IgD-negative memory B cell (primary cell): Measurements from ENCODE around the gene SPTLC2. TPM values are rescaled to one million over a fixed set of nuclear protein-coding genes. Genes with fewer than 3 reads are reported as not detected.
"Not testable (repeated sequence)": the region's sequence is repeated elsewhere in the genome, so short reads cannot be mapped to it uniquely, and the experiment has no call there.

Experiments
- H3K27ac Mint-ChIP-seq, 3 donors: one replicate each; pipeline ENCODE4 v1.8.0; 2020 to 2022; ENCODE audit warnings: mild to moderate bottlenecking in 3 of 3, mixed read lengths in 3 of 3, moderate library complexity in 1 of 3
- H3K27me3 Mint-ChIP-seq: one replicate; pipeline ENCODE4 v1.8.0; 2021; ENCODE audit warnings: mixed read lengths
- H3K36me3 Mint-ChIP-seq: one replicate; pipeline ENCODE4 v1.8.0; 2020; ENCODE audit warnings: mild to moderate bottlenecking, mixed read lengths
- H3K4me1 Mint-ChIP-seq, 3 donors: one replicate each; pipeline ENCODE4 v1.8.0; 2020 to 2022; ENCODE audit warnings: mixed read lengths in 3 of 3, mild to moderate bottlenecking in 1 of 3
- H3K4me3 Mint-ChIP-seq, 4 donors: one replicate each; pipeline ENCODE4 v1.8.0; 2020 to 2022; ENCODE audit warnings: mild to moderate bottlenecking in 4 of 4, mixed read lengths in 4 of 4, moderate library complexity in 3 of 4
- H3K9me3 Mint-ChIP-seq, 3 donors: one replicate each; pipeline ENCODE4 v1.8.0; 2020 to 2021; ENCODE audit warnings: mixed read lengths in 3 of 3, mild to moderate bottlenecking in 1 of 3
- polyA plus RNA-seq: library from polyadenylated mRNA; unstranded; fragments of 300-500 nt; fragmentation: Illumina TruSeq; gene quantifications from one replicate; pipeline ENCODE4 v1.2.3, GENCODE V29; 2021

SPTLC2 gene
- polyA plus RNA-seq, 1 donor from 2014 or later = 20.3 TPM

GRCh38 chr14:77541905-77542304 lies 74.5 kb downstream of the SPTLC2 start:
- Mint-ChIP-seq H3K27me3 (no peaks in the 10 kb centered on the region), H3K9me3 (no peaks in the 10 kb centered on the region), H3K27ac (peak overlapping the region in 1 of 3 donors; percentile 65), H3K4me3 (peak overlapping the region in 3 of 4 donors; percentile 0 to 31 (median 1)), H3K4me1 (peaks cover 21 to 38% (median 24%) of the 10 kb centered on the region in 3 donors), H3K36me3 (peaks cover 4% of the 10 kb centered on the region)

GRCh38 chr14:77536951-77537350 lies 79.5 kb downstream of the SPTLC2 start:
- H3K4me3 Mint-ChIP-seq, H3K27ac Mint-ChIP-seq, H3K36me3 Mint-ChIP-seq, H3K27me3 Mint-ChIP-seq, H3K9me3 Mint-ChIP-seq: not testable (repeated sequence)
- H3K4me1 Mint-ChIP-seq = peaks cover 6 to 25% (median 9%) of the 10 kb centered on the region in 3 donors

GRCh38 chr14:77531071-77531470 lies 85.4 kb downstream of the SPTLC2 start:
- peaks cover 9% of the 10 kb centered on the region for H3K36me3 Mint-ChIP-seq
- peaks cover 0 to 5% (median 0%) of the 10 kb centered on the region in 3 donors for H3K4me1 Mint-ChIP-seq
- no peak overlapping the region for H3K27ac Mint-ChIP-seq
- no peak overlapping the region for H3K4me3 Mint-ChIP-seq
- H3K9me3 Mint-ChIP-seq = no peaks in the 10 kb centered on the region
- H3K27me3 Mint-ChIP-seq = no peaks in the 10 kb centered on the region

- H3K27ac Mint-ChIP-seq = no peak overlapping the region
- H3K9me3 Mint-ChIP-seq = no peaks in the 10 kb centered on the region
- H3K36me3 Mint-ChIP-seq = peaks cover 6% of the 10 kb centered on the region
- no peaks in the 10 kb centered on the region for H3K4me1 Mint-ChIP-seq
- H3K27me3 Mint-ChIP-seq = no peaks in the 10 kb centered on the region
- no peak overlapping the region for H3K4me3 Mint-ChIP-seq
Measured at GRCh38 chr14:77529963-77530362, 86.5 kb downstream of the SPTLC2 start.

GRCh38 chr14:77529213-77529612 lies 87.2 kb downstream of the SPTLC2 start:
- Mint-ChIP-seq H3K9me3 (no peaks in the 10 kb centered on the region), H3K27ac (no peak overlapping the region), H3K4me3 (no peak overlapping the region), H3K4me1 (no peaks in the 10 kb centered on the region), H3K27me3 (no peaks in the 10 kb centered on the region), H3K36me3 (peaks cover 6% of the 10 kb centered on the region)

- not testable (repeated sequence) for H3K27ac Mint-ChIP-seq, H3K27me3 Mint-ChIP-seq, H3K36me3 Mint-ChIP-seq, H3K9me3 Mint-ChIP-seq, H3K4me1 Mint-ChIP-seq, H3K4me3 Mint-ChIP-seq
Measured at GRCh38 chr14:77528701-77529100, 87.7 kb downstream of the SPTLC2 start.

- Mint-ChIP-seq H3K4me3 (no peak overlapping the region), H3K27me3 (no peaks in the 10 kb centered on the region), H3K4me1 (peaks cover 0 to 3% (median 0%) of the 10 kb centered on the region in 3 donors), H3K27ac (no peak overlapping the region), H3K9me3 (no peaks in the 10 kb centered on the region), H3K36me3 (peaks cover 6% of the 10 kb centered on the region)
Measured at GRCh38 chr14:77526266-77526665, 90.2 kb downstream of the SPTLC2 start.

GRCh38 chr14:77524536-77524935 lies 91.9 kb downstream of the SPTLC2 start:
- Mint-ChIP-seq H3K9me3 (no peaks in the 10 kb centered on the region), H3K27ac (peak overlapping the region in 1 of 3 donors; percentile 40)

GRCh38 chr14:77523109-77523508 lies 93.3 kb downstream of the SPTLC2 start:
- H3K27ac Mint-ChIP-seq = peak overlapping the region in 1 of 3 donors; percentile 40
- peaks cover 9% of the 10 kb centered on the region for H3K36me3 Mint-ChIP-seq
- H3K27me3 Mint-ChIP-seq = no peaks in the 10 kb centered on the region
- H3K4me3 Mint-ChIP-seq = no peak overlapping the region
- no peaks in the 10 kb centered on the region for H3K9me3 Mint-ChIP-seq
- peaks cover 0 to 3% (median 0%) of the 10 kb centered on the region in 3 donors for H3K4me1 Mint-ChIP-seq

More at GRCh38 chr14:77524536-77524935, 91.9 kb downstream of the SPTLC2 start:
- Mint-ChIP-seq H3K4me1 (peaks cover 0 to 3% (median 0%) of the 10 kb centered on the region in 3 donors), H3K36me3 (peaks cover 6% of the 10 kb centered on the region), H3K27me3 (no peaks in the 10 kb centered on the region), H3K4me3 (no peak overlapping the region)

- peaks cover 13% of the 10 kb centered on the region for H3K36me3 Mint-ChIP-seq
- no peak overlapping the region for H3K27ac Mint-ChIP-seq
- peaks cover 0 to 3% (median 0%) of the 10 kb centered on the region in 3 donors for H3K4me1 Mint-ChIP-seq
- no peaks in the 10 kb centered on the region for H3K9me3 Mint-ChIP-seq
- no peaks in the 10 kb centered on the region for H3K27me3 Mint-ChIP-seq
- no peak overlapping the region for H3K4me3 Mint-ChIP-seq
Measured at GRCh38 chr14:77520555-77520954, 95.9 kb downstream of the SPTLC2 start.

- Mint-ChIP-seq H3K9me3 (no peaks in the 10 kb centered on the region), H3K27me3 (no peaks in the 10 kb centered on the region), H3K4me1 (no peaks in the 10 kb centered on the region), H3K4me3 (no peak overlapping the region), H3K36me3 (peaks cover 13% of the 10 kb centered on the region), H3K27ac (peak overlapping the region in 1 of 3 donors; percentile 16)
Measured at GRCh38 chr14:77516126-77516525, 100.3 kb downstream of the SPTLC2 start.

GRCh38 chr14:77511486-77512162 lies 104.8 kb downstream of the SPTLC2 start:
- H3K27ac Mint-ChIP-seq = no peak overlapping the region
- H3K4me3 Mint-ChIP-seq = no peak overlapping the region
- H3K36me3 Mint-ChIP-seq = peaks cover 16% of the 10 kb centered on the region
- no peaks in the 10 kb centered on the region for H3K27me3 Mint-ChIP-seq
- H3K4me1 Mint-ChIP-seq = peaks cover 0 to 1% (median 0%) of the 10 kb centered on the region in 3 donors
- no peaks in the 10 kb centered on the region for H3K9me3 Mint-ChIP-seq

GRCh38 chr14:77509366-77509765 lies 107.1 kb downstream of the SPTLC2 start:
- no peak overlapping the region for H3K4me3 Mint-ChIP-seq

GRCh38 chr14:77508876-77509275 lies 107.6 kb downstream of the SPTLC2 start:
- no peak overlapping the region for H3K27ac Mint-ChIP-seq
- H3K4me3 Mint-ChIP-seq = no peak overlapping the region
- no peaks in the 10 kb centered on the region for H3K27me3 Mint-ChIP-seq
- peaks cover 16% of the 10 kb centered on the region for H3K36me3 Mint-ChIP-seq
- H3K9me3 Mint-ChIP-seq = no peaks in the 10 kb centered on the region
- peaks cover 0 to 1% (median 0%) of the 10 kb centered on the region in 3 donors for H3K4me1 Mint-ChIP-seq

More at GRCh38 chr14:77509366-77509765, 107.1 kb downstream of the SPTLC2 start:
- Mint-ChIP-seq H3K36me3 (peaks cover 16% of the 10 kb centered on the region), H3K4me1 (peaks cover 0 to 1% (median 0%) of the 10 kb centered on the region in 3 donors), H3K9me3 (no peaks in the 10 kb centered on the region), H3K27ac (peak overlapping the region in 1 of 3 donors; percentile 19), H3K27me3 (no peaks in the 10 kb centered on the region)

GRCh38 chr14:77508249-77508648 lies 108.2 kb downstream of the SPTLC2 start:
- Mint-ChIP-seq H3K27ac (no peak overlapping the region), H3K36me3 (peaks cover 16% of the 10 kb centered on the region), H3K4me1 (peaks cover 0 to 1% (median 0%) of the 10 kb centered on the region in 3 donors), H3K27me3 (no peaks in the 10 kb centered on the region), H3K4me3 (no peak overlapping the region), H3K9me3 (peaks cover 1 to 2% (median 2%) of the 10 kb centered on the region in 3 donors)

- no peak overlapping the region for H3K27ac Mint-ChIP-seq
- H3K9me3 Mint-ChIP-seq = peaks cover 2 to 5% (median 4%) of the 10 kb centered on the region in 3 donors
- H3K4me1 Mint-ChIP-seq = peaks cover 0 to 1% (median 0%) of the 10 kb centered on the region in 3 donors
- no peaks in the 10 kb centered on the region for H3K27me3 Mint-ChIP-seq
- H3K4me3 Mint-ChIP-seq = no peak overlapping the region
- H3K36me3 Mint-ChIP-seq = peaks cover 16% of the 10 kb centered on the region
Measured at GRCh38 chr14:77507762-77508161, 108.7 kb downstream of the SPTLC2 start.
